Midbrain (tissue), 1 donor: ENCODE measurements around the gene CENPT.
"Not testable (repeated sequence)": the region's sequence is repeated elsewhere in the genome, so short reads cannot be mapped to it uniquely, and the experiment has no call there.

Experiments
- DNase-seq: peaks from one replicate; lab custom pipeline; 2025; lab: John Stamatoyannopoulos, UW

The CENPT gene

DNA sequence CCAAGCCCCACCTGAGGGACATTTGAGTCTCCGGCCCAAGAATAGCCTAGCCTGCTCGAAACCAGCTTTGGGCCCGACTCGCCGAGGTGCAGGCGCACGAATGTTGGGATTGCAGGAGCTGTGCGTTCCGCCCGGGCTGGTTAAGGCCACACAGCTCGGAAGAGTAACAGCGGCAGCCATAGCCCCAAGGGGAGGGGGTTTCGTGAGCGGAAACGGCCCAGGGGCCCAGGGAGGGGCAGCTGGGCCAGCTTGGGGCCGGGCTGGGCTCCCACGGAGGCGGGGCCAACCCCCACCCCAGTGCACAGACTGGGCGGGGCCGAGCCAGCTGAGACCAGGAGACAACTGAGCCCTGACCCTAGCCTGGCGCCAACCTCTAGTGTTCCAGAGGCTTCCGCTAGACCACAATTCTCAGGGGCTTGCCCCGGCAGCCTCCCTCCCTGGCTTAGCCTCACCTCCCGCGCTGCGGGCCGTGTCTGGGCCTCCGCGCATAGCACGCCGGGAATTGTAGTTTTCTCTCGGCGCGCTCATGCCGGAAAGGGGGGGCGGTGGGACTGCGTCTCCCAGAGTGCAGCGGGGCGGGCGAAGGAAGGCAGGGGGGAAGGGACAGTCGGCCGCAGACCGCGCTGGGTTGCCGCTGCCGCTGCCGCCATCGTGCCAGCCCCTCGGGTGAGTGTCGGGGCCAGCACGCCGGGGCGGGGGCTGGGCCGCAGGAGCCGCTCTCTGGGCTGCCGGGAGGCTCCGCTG lies 1.0 kb downstream of the CENPT start, which contains the start of gene NUTF2:
Gene NUTF2, plus strand, starts transcription at position 614 of the 744 bp plus-strand sequence. CDS start 18,198 bp downstream, outside the sequence.
- DNase-seq: peak; percentile 95

DNA sequence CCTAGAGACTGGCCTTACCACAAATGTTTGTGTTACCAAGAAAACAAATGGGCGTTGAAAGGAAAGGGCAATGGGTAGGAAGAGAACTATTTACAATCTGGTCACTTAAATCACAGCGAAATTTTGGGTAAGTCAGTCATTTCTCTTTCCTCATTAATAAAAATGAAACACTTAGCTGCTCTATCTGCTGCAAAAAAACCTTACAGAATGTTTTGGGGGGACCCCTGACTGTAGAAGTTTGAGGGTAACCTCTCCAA lies 1.5 kb downstream of the CENPT start:
- DNase-seq: no peak

DNA sequence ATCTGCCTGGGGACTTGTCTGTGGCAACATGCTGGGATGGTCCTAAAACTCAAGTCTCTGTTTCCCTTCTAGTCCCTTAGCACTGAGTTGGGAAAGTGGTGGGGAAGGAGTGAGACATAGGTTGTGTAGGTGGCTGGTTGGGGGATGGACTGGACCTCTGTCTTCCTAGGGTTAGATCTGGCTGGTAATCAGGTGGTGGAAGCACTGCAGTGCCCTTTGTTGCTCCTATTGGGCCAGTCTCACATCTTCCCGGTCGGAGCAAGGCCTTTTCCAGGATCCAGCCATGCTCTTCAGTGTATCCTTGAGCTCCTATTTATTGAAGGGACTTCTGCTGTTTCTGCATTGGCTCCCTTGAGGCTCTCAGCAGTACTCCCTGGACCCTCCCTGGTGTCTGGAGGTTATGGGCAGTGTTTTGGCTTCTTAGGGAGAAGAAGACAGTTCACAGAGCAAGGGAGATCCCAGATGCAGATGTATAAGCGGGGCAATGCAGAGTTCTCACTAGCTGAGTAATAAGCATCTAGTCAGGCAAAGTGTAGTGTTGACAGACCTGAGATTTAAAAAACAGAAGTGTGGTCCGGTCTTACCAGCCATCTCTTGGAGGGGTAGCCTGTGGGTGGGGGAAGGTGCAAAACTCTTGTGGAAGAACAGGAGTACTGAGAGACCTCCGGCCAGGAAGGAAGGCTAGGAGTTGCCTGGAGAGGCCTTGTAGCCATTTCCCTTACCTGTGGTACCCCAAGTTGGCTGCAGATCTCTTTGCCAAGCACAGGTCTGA lies 2.0 kb downstream of the CENPT start:
- no peak for DNase-seq

- no peak for DNase-seq
Observed at GRCh38 chr16:67844497-67844896, 3.0 kb downstream of the CENPT start.

- no peak for DNase-seq
Observed at GRCh38 chr16:67843343-67843765, 4.1 kb downstream of the CENPT start.

GRCh38 chr16:67842509-67843342 lies 4.8 kb downstream of the CENPT start:
- peak; percentile 73 for DNase-seq

DNA sequence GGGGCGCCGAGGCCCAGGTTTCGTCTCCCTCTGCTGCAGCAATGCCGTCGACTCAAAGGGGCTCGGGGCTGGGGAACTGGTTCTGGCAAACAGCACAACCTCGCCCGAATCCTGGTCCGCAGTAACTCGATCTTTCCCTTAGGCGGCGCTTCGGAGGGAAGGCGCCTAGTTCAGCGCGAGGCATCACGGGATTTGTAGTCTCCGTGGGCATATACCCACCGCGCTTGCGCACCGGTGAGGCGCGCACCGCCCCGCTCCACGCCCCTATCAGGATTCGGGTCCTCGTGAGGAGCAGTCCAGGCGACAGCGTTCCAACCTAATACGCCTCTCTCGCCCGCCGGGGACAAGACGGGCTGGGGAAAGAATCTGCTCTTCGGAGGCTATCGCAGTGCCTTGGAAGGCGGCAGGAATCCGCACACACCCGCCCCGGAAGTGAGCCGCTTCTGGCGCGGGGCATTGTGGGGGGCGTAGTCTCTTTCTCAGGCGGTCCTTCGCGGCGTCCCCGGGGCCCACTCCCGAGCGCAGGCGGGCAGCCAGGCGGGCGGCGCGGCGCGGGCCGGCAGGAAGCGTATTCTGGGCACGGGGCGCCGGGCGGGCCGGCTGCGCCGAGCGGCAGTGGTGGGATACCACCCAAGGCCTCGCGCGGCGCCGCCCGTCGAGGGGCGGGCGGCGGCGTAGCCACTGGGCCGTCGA lies 5.5 kb downstream of the CENPT start, which contains the start of gene THAP11:
Gene THAP11, plus strand, starts transcription at position 505 of the 693 bp plus-strand sequence. CDS start 235 bp downstream, outside the sequence.
- peak; percentile 94 for DNase-seq

DNA sequence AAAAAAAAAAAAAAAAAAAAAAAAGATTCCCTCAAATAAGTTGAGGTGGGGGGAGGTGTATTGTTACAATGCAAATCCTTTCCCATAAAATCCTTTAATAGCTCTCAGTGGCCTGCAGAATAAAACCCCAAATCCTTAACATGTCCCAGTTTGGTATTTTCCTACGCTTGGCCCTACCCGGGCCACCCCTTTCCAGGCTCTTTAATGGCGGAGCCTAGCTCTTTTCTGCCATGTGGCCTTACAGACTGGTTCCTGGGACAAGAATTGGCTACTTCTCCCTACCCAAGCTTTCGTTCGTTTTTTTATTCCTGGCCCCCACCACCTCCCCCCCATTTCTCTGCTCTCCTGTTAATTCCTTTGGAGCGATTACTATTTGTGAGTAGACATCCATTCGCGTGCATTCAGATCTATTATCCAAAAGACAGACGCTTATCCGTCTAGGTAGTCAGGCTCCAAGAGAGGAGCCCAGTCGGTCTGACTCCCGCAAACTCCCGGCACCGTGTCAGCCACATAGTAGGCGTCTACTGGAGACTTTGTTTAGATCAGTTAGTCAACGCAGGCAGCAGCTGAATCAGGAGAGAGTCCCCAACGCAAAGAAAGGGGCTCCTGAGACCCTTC lies 6.2 kb downstream of the CENPT start:
- DNase-seq: no peak

GRCh38 chr16:67837811-67838210 lies 9.7 kb downstream of the CENPT start:
- DNase-seq: no peak

DNA sequence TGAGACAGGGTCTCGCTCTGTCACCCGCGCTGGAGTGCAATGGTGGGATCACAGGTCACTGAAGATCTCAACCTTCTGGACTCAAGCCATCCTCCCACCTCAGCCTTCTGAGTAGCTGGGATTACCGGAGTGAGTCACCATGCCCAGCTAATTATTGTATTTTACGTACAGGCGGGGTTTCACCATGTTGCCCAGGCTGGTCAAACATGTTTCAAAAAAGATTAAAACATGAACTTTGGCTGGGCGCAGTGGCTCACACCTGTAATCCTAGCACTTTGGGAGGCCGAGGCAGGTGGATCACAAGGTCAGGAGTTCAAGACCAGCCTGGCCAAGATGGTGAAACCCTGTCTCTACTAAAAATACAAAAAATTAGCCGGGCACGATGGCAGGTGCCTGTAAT lies 10.3 kb downstream of the CENPT start:
- DNase-seq: not testable (repeated sequence)

DNA sequence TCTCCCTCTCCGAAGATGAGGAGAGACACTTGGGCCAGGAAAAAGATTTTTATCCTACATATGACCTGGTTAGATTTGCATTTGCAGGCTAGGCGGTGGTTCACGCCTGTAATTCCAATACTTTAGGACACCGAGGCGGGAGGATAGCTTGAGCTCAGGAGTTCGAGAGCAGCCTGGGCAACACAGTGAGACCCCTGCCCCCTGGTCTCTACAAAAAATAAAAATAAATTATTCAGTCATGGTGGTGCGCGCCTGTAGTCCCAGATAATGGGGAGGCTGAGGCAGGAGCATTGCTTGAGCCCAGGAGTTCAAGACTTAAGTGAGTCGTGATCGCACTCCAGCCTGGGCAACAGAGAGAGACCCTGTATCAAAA lies 13.3 kb downstream of the CENPT start:
- DNase-seq: no peak

- DNase-seq: peak; percentile 93
Observed at GRCh38 chr16:67833415-67834241, 13.9 kb downstream of the CENPT start.

DNA sequence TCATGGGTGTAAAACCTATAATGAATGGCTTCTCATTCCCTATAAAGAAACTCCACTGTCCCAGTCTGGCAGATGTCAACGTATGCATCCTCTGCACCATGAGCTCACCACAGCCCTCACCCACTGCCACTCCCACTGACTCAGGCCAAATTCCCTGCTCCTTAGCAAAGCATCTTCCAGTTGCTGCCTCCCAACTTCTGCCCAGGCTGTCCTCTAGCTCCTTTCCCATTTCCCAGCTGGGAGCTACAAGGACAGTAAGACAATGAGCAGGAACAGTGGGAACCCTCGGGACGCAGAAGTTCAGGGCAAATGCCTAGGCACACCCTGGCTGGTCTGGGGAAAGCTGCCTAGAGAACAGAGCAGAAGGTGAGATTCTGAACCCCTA lies 14.5 kb downstream of the CENPT start:
- no peak for DNase-seq

DNA sequence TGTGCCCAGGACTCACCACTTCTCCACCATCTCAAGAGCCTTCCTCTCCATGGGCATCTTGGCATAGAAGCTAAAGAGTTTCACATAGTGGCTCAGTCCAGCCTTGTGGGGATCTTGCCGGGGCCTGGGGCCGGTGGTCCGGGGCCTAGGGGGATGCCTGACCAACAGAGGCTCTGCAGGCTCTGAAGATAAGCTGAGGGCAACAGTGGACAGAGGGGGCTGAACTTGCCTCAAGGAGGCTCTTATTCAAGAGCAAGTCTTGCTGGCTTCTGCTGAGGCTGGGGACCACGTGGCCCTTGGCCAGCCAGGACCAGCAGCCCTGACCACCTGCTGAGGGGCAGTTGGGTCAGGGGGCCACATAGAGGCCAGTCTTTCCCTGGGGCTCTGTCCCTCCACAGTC lies 18.8 kb downstream of the CENPT start:
- no peak for DNase-seq

DNA sequence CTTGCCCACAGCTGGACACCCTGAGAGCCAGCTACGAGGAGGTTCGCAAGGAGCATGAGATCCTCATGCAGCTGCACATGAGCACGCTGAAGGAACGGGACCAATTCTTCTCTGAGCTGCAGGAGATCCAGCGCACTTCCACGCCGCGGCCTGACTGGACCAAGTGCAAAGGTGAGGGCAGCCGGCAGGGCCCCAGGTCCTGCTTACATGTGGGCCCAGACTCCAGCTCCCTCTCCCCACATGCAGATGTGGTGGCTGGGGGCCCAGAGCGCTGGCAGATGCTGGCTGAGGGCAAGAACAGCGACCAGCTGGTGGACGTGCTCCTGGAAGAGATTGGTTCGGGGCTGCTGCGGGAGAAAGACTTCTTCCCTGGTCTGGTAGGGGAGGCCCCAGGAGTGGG lies 21.6 kb downstream of the CENPT start:
- no peak for DNase-seq

GRCh38 chr16:67825119-67825518 lies 22.4 kb downstream of the CENPT start:
- no peak for DNase-seq

GRCh38 chr16:67822511-67822910 lies 25.0 kb downstream of the CENPT start:
- no peak for DNase-seq

DNA sequence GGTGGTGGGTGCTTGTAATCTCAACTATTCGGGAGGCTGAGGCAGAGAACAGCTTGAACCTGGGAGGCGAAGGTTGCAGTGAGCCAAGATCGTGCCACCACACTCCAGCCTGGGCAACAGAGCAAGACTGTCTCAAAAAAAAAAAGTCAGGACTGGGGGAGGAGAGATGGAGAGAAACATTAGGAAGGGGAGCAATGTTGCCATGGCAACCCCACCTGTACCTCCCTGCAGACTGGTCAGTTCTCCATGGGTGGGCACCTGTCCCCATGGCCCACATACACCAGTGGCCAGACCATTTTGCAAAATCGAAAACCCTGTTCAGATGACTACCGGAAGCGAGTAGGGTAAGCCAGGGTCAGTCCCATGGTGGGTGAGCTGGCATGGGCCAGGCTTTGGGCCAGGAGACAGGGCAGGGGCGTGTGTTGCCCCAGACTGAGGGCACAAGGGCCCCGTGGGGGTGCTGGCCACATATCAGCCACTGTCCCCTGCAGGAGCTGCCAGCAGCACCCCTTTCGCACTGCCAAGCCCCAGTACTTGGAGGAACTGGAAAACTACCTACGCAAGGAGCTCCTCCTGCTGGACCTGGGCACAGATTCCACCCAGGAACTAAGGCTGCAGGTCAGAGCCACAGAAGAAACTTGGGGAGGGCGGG lies 26.8 kb downstream of the CENPT start:
- DNase-seq: no peak

GRCh38 chr16:67814567-67814966 lies 32.9 kb downstream of the CENPT start:
- no peak for DNase-seq

DNA sequence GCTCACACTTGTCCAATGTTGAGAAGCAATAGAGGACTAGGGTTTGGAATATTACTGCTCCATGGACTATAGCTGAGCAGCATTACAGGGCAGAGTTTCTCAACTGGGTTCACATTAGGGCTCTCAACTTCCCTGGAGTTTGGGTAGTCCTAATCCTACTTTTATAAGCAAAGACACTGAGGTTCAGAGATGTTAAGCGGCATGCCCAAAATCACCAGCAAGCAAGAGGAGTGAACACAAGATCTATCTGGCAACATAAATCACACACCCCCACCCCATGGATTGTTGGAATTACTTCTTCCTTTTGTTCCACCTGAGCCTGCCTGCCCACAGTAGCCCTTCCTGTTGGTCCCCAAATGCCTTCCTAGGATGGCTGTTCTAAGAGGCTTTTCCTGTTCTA lies 35.6 kb downstream of the CENPT start:
- DNase-seq: no peak
